UCSD-AML1 (cell line): ENCODE data around the gene SLC7A4.
A peak's percentile ranks its signal among the peaks of the same experiment; 100 is the strongest.
"Not testable (repeated sequence)": the region's sequence is repeated elsewhere in the genome, so short reads cannot be mapped to it uniquely, and the experiment has no call there.

Source experiments
- DNase-seq: peaks from one replicate; lab custom pipeline; 2025; ENCODE audit not compliant: unreplicated experiment; lab: John Stamatoyannopoulos, UW

The SLC7A4 gene

DNA sequence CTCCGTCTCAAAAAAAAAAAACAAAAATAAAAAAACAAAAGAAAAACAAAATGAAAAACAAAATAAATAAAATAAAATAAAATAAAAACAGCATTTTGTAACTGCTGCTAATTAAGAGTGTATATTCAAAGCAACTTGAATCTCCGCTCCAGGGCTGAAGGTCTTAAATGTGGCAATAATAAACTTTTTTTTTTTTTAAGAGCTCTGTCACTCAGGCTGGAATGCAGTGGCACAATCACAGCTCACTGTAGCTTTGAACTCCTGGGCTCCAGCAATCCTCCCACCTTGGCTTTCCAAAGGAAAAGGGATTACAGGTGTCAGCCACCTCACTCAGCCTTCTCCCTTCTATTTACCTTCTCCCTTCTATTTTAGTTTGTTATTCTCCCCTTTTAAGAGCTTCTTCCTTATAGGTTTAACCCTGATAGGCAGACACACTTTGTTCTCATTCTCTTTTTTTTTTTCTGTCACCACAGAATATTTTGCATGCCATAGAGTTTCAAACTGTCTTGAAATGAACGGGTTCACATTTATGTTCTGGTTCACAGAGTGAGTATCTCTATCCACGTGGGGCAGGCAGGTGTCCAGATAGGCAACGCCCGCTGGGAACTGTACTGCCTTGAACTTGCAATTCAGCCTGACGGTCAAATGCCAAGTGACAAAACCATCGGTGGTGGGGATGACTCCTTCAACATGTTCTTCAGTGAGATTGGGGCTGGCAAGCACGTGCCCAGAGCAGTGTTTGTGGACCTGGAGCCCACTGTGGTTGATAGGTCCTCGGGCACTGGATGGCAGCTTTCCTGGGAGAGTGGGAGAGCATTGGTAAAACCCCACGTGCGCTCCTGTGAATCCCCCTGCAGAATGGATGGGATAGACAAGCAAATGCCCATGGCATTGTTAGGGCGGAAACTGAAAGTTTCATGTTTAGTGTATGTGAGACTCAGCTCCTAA, 32.8 kb upstream of the SLC7A4 start:
- DNase-seq, result no peak

GRCh38 chr22:21064425-21064824, 32.1 kb upstream of the SLC7A4 start:
- DNase-seq, result not testable (repeated sequence)

DNA sequence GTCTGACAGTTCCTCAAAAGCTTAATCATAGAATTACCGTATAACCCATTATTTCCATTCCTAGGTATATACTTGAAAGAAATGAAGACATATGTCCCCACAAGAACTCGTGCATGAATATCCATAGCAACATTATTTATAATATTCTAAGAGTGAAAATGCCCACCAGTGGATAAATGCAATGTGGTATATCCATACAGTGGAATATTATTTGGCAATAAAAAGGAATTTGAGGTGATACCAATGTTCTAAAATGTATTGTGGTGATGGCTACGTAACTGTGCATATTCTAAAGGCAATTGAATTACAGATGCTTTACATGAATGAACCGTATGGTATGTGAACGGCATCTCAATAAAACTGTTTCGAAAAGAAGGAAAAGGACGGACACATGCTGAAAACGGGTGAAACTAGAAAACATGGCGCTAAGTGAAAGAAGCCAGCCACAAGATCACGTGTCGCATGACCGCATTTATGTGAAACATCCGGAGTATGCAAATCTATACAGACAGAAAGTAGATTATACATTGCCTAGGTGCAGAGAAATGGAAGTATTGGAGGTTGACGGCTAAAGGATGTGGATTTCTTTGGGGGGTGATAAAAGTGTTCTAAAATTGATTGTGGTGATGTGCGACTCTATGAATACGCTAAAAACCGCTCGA, 29.4 kb upstream of the SLC7A4 start:
- not testable (repeated sequence) for DNase-seq

DNA sequence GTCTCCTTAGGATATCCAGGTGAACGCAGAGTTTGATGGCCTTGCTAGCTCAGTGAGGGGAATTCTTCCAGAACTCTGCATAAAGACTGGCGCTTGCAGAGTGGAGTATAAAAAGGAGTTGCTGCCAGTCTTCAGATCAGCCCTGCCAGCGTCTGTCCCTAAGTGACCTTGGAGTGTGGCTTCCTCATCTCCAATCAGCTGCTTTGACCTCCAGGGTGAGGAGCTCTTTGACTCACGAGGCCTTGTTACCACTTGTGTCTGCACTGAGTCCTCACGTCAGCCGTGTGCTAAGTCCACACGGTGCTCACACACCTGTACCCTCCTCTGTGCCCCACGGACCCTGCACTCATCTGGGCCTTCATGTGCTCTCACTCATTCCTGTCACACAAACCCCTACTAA, 28.0 kb upstream of the SLC7A4 start:
- not testable (repeated sequence) for DNase-seq

DNA sequence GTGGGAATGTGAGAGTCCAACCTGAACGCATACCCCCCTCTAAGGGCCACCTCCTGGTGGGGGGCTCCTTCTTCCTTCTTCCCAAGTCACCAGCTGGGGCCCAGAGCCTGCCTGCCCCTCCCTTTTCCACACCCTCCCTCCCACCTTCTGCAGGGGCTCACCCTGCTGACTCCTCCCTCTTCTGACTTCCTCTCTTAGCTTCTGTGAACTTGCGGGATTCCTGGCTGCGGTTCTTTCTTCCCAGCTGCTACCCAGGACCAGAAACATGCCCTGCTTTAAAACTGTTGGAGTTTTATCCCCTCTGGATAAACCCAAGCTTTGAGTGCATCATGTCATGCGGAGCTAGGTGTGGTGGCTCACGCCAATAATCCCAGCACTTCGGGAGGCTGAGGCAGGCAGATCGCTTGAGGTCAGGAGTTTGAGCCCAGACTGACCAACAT, 23.5 kb upstream of the SLC7A4 start:
- peak; percentile 35 for DNase-seq

DNA sequence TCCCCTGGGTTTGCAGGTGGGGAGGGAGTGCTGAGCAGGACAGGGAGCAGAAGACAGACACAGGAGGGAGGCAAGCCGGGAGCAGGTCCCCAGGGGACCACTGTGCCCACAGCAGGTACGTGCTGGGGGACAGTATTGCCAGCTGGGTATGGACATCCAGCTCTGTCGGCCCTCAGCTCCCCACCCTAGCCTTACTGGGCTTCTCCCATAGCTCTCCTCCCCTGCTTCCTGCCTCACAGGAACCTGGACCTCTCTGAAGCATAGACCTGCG, 23.1 kb upstream of the SLC7A4 start:
- no peak for DNase-seq

DNA sequence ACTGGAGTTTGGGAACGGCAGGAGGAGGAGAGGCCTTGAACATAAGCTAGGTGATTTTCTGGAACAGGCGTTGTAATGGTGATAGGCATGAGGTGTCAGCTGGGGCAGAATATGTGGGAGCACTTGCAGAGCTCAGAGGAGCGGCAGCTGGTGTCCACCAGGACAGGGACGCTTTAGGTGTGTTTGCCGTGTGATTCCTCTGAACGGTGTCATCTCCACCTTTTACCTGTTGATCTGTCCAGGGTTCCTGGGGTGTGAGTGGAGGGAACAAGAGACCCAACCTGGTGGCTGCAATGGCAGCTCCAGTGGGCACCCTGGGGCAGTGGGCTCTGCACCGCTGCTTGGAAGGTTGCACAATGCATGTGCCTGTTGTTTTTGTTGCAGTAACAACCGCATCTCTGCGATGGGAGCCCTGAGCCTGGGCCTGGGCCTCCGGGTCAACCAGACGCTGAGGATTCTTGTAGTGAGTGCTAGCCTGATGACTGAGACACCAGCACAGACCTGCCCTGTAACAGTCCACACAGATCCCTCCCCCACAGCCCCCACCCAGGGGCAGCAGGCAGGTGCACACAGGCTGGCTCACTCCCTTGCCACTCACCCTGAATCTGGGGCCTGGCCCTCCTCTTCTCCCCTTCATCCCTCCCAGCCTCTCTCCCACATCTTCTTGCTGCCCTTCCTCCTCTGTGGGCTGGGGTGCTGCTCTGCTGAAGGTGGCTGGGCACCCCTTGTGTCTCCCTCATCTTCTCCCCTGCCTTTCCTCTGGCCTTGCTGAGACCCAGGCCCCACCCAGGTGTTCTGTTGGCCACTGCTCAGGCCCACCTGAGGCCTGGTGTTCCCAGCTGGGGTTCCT, 22.6 kb upstream of the SLC7A4 start:
- DNase-seq, result no peak

GRCh38 chr22:21054046-21054713, 21.8 kb upstream of the SLC7A4 start:
- DNase-seq, result no peak

DNA sequence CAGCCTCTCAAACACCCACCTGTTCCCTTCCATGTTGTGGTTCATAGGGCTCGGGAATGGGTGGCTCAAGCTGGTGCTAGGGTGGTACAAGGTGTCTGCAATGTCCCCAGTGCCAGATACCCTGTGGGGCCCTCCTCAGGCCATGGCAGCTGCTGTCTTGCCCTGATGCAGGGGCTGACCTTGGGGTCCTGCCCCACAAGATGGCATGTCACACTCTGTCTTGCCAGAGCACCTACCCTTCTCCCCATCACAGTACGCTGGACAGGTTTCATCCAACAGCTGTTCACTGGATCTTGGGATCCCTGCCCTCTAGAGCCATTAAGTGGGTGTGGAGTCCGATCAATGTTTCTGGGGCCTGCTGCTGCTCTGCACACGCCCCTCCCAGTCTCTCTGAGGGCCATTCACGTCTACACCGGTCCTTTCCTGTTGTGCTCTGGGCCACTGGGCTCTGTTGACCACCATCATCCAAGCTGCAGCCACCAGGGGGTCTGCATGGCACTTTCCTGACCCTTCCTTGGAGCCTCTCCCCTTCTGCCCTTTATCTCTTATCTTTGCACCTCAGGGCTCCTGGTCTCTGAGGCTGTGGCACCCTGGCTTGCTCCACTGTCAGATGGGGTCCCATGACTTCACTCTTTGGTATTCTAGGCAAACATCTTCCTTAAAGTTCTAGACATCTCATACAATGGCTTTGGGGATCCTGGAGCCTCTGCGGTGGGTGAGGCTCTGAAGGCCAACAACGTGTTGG, 20.5 kb upstream of the SLC7A4 start:
- no peak for DNase-seq

DNA sequence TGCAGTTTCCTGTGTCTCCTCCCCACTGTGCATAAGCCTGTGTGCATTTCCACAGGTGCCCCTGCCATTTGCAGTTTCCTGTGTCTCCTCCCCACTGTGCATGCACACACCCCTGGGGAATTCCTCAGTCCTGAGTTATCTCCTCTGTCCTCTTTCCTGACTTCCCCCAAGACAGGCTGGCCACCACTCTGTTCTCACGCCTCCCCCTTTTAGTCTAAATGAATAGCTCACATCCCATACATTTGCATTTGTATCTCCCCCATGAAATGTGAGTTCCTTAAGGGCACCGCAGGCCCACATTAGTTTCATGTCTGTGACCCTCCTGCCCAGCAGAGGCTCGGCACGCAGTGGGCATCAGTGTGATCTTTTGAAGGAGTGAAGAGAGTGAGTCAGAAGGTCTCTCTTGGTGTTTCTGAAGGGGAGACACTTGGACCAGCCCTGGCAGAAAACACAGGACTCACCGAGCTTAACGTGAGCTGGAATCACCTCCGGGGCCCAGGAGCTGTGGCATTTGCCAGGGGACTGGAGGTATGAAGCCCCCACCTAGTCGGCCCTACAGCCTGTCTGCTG, 19.6 kb upstream of the SLC7A4 start:
- no peak for DNase-seq

GRCh38 chr22:21051145-21051830, 18.9 kb upstream of the SLC7A4 start:
- no peak for DNase-seq

GRCh38 chr22:21048965-21049364, 16.6 kb upstream of the SLC7A4 start:
- not testable (repeated sequence) for DNase-seq

DNA sequence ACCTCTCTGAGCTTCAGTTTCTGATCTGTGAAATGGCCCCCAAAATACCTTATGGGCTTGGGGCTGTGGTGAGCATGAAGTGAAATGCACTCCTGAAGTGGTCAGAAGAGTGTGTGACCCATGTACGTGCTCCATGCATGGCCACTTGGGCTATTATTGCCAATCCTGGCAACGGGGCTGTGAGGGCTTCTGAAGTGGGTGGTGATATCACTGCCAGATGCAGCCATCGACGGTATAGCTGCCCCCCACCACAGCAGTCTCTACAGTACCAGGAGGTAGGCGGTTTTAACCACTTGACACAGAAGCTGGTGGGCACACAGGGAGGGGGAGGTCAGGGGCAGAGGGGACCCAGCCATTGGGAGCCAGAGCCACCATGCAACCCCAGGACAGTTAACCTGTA, 16.1 kb upstream of the SLC7A4 start:
- DNase-seq, result not testable (repeated sequence)

DNA sequence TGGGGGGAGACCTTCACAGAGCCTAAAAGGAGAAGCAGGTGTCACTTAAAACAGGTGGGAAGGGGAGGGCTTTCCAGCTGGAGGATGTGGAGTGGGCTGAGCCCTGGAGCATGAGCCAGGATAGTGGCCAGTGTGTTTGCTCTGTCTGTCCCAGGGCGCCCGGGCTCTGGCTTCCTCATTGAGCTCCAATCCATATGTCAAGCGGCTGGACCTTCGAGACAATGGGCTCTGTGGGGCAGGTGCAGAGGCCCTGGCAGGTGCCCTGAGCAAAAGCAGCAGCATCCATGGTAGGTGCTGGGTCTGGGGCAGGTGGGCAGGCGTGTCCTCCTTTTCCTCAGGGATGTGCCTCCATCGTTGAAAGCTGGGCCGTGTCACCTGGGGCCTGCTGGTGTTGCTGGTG, 15.4 kb upstream of the SLC7A4 start:
- DNase-seq, result no peak

DNA sequence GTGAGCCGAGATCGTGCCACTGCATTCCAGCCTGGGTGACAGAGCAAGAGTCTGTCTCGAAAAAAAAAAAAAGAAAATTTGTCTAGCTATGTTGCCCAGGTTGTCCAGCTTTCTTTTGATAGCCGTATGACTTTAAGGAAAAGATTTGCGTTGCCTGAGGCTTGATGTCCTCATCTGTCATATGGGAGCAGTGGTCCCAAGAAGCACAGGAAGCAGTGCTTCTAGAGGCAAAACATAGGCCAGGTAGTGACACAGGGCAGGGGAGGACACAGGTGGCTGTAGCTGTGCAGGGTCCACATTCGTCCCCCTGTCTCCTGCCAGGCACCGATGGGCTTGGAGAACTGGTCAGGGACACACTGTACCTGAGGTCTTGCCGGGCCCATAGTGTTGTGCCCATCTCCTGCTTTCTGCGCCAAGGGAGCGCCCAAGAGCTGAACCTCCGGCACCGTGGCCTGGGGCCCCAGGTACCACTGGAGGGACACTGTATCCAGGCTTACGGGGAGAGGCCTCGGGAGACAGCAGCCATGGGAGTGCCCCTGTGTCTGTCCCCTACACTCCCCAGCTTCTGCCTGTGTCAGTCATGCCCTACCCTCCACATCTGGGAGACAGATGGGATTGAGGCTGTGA, 14.8 kb upstream of the SLC7A4 start:
- no peak for DNase-seq

DNA sequence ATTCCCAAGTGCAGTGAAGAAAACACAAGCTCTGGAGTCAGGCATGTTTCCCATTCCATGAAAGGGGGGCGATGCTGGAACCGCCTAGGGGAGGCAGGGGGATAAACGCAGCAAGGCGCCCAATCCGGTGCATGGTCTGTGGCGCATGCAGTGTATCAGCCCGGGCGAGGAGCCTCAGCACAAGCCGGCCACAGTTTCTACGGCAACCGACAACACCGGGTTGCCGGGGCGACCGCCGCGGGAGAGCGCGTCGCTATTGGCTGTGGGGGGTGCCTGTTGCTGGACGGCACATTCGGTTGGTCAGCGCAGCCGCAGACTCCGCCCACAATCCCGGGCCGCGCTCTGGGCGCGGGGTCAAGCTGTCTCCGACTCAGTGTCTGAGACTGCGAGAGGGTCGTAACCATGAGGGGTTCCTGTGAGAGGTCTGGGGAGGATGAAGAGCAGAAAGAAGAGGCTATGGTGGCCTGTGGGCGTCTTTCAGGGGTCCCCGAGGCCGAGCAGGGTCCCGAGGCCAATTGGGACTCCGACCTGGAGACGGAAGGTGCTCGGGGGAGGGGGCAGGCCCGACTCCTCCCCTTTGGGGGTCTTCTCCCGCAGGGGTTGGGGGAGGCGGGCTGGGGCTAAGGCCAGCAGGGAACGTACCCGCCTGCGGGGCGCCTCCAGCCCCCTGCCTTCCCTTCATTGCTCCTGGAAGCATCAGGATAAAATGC, 13.4 kb upstream of the SLC7A4 start, which contains the start of gene LRRC74B:
Gene LRRC74B, plus strand, starts transcription at position 362 of the 710 bp plus-strand sequence. Its CDS starts 41 bp downstream, at position 403.
- peak; percentile 66 for DNase-seq

DNA sequence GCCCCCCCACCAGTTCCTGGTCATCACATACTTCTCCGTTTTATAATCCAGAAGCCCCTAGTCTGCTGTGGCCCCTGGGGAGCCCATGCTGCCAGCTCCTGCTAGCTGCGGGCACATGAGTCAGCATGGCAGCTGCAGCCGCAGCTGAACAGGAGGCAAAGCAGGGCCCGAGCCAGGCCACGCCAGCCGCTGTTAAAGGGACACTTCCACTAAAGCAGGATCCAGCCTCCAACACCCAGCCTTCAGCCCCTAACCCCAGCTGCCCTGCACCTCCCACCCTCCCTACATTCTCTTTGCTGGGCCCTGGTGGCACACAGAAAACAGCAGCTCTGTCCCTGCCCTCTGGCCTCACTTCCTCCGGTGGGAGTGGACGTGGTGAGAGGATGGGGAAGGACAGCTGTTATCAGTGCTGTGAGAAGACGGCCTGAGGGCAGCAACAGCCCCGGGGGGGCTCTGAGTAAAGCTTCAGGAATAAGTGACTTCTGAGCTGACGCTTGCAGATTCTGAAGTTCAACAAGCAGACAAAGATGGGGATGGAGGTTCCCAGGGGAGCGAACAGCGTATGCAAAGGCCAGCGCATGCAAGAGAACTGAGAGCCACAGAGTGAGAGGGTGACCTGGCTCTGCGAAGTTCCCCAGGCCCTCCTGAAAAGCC, 12.7 kb upstream of the SLC7A4 start:
- peak; percentile 44 for DNase-seq
